ENCODE data around the gene KCNH4.
"Not testable (repeated sequence)": the region's sequence is repeated elsewhere in the genome, so short reads cannot be mapped to it uniquely, and the experiment has no call there.

KCNH4 gene

DNA sequence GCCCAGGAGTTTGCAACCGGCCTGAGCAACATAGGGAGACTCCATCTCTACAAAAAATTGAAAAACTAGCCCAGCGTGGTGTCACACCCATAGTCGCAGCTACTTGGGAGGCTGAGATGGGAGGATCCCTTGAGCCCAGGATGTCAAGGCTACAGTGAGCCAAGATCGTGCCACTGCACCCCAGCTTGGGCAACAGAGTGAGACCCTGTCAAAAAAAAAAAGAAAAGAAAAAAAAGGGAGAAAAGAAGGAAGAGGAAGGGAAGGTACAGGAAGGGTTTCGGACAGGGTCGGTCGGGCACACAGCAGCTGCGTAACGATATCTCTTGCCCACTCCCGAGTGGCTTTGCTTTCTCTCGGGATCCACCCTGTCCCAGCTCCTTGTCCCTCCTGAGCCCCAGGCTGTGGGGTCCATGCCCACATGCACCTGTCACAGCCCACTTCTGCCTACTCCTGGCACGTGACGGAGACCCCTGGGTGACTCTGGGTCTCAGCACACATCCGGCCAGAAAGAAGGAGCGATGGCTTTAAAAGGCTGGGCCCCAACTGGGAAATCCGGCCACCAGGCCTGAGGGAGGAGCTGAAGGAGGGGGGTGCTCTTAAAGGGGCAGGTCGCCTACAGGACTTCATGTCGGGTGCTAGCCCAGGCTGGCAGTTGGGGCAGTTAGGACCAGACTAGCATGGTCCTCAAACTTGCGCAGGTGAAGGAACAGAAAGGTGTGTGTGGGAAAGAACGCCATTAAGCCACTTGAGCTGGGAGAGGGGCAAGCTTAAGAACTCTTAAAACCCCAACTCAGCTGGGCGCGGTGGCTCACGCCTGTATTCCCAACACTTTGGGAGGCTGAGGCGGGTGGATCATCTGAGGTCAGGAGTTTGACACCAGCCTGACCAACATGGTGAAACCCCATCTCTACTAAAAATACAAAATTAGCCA lies 13.3 kb upstream of the KCNH4 start, which contains the start of gene GHDC:
Gene GHDC, minus strand, starts transcription at position 526 of the 931 bp plus-strand sequence. CDS start 913 bp downstream, outside the sequence.
- no peak for DNase-seq (ENCODE audit: low read depth)

DNA sequence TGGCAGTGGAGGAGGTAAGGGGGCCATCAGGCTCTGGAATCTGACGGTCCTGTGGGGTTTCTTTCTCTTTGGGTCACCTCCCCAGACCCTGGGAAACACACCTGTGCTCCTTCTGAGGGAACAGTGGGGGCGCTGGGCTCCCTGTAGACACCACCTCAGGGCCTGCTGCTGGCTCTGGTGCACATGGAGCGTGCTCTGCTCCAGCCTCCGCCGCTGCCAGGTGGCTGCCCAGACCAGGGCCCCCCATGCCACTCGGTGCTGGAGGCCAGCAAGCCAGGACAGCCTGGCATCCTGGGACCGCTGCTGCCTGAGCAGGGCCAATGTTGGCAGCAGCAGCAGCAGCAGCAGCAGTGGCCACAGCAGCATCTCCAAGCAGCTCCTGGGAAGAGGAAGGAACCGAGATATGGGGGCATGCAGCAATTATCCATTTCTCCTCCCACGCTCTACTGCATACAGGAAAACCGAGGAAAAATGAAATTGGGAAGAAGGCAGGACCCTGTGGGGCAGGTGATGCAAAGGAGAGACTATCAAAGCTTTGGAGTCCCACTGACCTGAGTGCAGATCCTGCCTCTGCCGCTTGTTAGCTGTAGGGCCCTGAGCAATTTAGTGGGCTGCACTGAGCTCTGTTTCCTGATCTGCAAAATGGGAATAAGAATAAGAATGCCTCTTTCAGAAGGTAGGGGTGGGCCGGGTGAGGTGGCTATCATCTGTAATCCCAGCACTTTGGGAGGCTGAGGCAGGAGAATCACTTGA lies 12.4 kb upstream of the KCNH4 start:
- no peak for DNase-seq (ENCODE audit: low read depth)

DNA sequence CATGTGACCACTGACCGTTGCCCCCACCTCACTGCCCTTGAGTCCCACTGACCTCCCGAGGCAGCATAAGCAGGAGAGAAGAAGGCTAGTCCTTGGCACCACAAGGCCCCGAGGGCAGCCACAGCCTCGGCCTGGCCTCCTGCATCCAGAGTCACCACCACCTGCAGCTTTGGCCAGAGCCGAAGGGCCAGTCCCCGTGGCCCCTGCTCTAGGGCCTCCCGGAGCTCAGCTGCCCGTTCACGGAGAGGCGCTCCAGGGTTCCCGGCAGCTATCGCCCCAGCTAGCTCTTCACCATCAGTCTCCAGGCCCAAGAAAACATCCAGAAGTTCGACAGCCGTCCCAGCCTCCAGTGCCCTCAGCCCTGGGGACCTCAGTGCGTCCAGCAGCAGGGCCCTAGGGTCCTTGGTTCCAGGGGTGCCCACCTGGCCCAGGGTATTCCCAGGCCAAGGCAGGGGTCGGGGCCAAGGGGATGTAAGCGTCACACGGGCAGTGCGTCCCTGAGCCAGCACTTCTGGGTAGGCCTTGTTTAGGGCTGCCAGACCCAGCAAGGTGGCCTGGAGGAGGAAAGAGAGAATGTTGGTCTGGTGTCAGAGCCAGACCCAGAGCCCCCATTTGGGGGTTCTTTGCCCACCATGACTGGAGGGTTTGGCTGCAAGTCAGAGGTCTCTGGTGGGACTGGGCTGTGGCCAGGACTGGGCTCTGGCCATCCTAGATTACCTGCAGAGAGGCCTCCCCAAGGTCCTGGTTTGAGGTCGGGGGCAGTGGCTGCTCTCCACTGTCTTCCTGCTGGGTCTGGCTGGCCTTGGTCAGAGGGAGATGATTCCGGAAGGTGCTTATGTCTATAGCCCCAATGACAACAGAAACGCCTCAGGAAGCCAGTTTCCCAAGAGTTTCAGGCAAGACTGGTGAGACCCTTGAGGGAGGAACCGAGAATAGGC lies 11.5 kb upstream of the KCNH4 start:
- DNase-seq (ENCODE audit: low read depth) = no peak

DNA sequence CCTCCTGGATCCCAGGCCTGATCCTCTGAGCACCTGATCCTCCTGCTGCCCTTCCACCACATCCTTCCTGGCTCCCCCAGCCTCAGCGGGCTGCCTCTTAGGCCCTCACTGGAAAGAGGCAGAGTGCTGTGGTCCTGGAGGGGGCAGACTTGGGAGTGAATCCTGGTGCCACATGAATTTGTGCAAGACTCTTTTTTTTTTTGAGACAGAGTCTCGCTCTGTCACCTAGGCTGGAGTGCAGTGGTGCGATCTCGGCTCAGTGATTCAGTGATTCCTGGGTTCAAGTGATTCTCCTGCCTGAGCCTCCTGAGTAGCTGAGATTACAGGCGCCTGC lies 10.3 kb upstream of the KCNH4 start:
- no peak for DNase-seq (ENCODE audit: low read depth)

DNA sequence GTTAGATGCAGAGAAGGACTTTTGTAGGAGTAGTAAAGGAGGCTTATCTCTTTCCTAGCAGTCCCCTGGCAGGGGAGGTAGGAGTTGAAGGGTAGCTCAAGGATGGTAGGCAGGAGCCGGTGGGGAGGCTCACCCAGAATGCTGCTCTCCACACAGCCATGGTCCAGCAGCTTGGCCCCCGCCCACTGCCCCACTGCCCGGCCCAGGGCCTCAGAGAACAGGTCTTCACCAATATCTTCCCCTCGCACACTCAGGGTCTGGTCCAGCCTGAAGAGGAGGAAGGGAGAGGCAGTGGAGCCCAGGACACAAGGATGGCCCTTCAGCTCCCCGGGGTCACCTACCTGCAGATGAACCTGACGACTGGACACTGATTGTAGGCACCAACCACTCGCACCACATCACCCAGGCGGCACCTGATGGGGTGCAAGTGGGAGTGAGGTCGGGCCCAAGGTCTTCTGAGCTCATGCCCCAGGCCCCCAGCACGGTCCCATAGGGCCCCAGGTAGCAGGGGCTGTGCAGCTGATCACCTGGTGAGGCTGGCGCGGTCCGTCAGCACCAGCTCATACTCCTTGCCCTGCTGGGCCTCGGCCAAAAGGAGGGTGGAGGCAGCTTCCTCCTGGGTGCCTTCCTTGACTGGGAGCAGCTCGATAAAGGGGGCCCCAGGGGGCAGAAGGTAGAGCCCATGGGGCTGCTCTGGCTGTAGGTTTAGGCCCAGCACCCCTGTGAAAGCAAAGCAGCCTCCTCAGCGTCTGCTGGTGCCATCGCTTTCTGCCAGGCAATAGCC lies 9.7 kb upstream of the KCNH4 start:
- no peak for DNase-seq (ENCODE audit: low read depth)

DNA sequence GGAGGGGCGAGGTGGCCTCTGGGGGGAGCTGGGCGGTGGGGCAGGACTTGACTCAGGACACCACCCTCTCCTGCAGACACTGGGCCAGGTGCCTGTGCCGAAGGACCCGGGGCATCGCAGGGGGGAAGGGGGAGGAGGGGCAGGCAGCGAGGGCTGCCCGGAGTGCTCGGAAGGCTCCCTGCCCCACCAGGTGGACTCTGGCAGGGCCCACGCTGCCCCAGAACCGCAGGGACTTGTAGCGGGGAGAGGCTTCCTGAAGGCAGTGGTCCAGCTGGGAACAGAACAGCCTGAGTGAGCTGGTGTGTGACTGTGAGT lies 8.7 kb upstream of the KCNH4 start:
- no peak for DNase-seq (ENCODE audit: low read depth)

DNA sequence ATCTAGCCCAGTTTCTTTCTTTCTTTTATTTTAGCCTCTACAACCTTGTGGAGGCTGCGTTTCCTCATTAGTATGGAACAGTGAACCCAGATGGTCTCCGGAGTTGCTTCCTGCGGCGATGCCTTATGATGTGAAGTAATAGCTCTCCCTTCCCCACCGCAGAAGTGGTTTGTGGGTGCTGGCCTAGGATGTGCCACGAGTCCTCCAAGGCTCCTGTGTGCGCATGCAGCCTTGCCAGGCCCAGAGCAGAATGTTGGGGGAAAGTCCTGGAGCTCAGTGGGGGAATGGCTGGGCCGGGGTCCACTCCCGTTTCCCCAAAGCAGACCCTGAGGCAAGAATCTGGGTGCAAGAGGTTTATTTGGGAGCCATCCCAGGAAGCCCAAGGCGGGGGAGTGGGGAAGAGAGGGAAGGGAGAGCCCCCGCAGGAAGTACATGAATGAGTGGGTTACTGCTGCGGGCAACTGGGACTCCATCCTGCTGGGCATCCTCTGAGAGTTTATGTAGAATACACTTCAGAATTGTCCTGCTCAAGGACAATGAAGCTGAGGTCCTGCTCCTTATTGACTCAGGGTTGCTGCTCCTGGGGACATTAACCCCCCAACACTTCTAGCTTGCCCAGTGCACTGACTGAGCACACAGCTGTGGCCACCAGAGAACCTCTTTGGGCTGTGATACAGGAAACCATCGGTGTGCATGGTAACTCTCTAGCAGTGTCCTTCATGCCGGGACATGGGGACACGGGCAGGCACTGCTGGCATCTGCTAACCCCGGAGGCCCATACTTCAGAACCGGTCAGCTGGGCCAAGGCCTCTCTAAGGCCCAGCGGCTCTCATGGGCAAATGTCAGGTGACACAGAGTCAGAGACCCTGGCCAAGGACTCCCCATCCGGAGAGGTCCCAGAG lies 8.1 kb upstream of the KCNH4 start:
- DNase-seq (ENCODE audit: low read depth) = no peak

DNA sequence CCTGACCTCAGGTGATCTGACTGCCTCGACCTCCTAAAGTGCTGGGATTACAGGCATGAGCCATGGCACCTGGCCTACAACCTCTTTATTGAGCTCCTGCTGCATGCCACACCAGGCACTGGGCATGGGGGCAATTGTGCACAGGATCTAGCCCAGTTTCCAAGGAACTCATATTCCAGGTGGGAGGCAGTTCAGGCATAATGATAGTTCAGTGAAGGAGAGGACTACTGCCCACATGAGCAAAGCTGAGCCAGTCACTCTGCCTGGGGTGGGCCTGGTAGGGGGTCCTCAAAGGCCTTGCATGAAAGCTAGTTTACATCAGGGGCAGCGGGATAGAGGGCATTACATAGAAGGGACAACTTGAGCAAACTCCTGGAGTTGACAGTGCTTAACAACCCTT lies 6.9 kb upstream of the KCNH4 start:
- no peak for DNase-seq (ENCODE audit: low read depth)

DNA sequence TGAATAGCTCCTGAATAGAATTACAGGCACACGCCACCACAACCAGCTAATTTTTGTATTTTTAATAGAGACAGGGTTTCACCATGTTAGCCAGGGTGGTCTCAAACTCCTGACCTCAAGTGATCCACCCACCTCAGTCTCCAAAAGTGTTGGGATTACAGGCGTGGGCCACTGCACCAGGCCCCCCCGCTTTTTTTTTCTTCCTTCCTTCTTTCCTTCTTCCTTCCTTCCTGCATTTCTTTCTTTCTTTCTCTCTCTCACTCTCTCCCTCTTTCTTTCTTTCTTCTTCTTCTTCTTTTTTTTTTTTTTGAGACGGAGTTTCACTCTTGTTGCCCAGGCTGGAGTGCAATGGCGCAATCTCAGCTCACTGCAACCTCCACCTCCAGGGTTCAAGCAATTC lies 5.2 kb upstream of the KCNH4 start:
- DNase-seq (ENCODE audit: low read depth) = not testable (repeated sequence)

DNA sequence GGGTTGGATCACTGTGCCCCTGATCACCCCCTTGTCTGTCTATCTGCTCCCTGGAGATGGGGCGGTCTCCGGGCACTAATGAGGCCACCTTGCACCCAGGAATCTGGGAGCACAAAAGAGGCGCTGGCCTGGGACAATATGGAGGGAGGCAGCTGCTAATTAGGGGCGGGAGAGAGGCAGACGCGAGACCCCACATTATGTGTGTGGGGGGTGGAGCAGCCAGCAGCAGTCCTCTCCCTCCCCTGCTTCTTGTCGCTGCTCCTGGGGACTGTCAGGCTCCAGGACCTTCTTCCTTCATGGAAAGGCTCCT lies 4.6 kb upstream of the KCNH4 start:
- DNase-seq (ENCODE audit: low read depth) = no peak

DNA sequence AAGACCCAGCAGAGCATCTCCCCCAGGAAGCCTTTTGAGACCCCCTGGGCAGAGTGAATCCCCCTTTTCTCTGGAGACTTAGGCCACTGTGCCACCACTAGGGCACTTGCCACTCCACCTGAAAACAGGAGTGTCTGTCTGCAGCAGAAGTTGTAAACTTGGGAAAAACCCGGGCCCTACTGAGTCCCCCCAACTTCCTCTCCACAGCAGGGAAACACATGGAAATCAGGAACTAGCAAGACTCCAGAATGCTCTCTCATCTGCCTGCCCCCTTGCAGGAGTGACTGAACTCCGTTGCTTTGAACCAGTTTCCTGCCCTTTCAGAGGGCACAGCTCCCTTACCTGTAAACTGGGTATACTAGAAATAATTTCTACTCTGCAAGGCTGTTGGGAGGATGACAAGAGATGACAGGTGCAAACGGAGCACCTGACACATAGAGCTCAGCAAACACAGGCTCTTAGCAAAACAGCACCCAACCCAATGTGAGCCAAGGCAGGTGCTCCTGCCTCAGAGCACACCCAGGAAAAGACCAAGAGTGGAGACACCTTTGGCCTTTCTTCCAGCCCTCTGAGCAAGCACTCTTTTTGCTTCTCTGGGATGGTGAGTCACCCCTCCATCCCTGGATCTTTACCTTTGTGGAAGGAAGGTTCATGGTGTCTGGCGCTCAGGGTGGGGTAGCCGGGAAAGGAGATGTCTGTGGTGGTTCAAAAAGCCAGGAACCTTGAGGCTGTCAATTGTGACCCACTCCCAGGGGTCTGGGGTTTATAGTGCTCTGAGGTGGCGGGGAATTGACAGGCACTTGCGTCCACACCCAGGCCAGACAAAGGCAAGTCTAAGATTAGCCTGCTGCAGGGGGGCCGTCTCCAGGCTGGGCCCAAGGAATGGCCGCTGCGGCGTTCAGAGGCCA lies 4.0 kb upstream of the KCNH4 start, which contains the start of gene HCRT:
Gene HCRT, minus strand, starts transcription at position 740 of the 908 bp plus-strand sequence. Its CDS starts 87 bp downstream, at position 653.
- no peak for DNase-seq (ENCODE audit: low read depth)

DNA sequence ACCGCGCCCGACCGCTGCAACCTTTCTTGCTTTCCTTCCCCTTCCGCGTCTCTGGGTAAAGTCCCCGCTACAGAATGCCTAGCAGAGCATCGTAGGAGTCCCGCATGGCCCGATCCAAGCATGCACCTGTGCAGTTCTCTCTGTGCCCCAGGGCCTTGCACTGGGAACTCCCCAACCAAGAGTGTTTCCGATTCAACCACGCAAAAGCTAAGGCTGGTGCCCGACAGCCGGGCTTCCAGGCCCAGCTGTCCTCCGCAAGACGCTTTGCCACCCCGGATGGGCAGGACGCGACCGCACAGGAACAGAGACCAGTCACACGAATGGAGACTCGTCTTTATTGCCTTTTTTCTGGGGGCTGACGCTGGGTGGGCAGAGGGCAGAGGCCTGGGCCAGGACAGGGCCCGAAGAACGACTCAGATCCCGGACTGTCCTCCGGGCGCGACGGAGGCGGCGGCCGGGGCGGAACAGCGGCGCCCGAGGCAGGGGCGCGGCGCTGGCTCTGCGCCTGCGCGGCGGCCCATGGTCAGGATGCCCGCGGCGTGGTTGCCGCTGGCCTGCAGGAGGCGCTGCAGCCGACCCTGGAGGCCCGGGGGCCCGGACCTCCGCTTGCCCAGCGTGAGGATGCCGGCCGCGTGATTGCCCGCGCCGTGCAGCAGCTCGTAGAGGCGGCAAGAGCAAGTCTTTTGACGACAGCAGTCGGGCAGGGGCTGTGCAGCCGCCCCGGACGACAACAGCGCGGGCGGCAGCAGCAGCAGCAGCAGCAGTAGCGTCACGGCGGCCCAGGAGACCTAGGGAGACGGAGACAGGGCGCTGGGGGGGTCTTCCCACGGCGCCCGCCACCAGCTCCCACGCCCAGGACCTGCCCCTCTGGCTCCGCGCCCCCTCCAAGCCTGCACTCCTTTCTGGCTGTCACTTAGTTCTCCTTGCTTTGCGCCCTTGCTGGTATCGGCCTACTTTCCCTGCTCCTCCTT lies 3.1 kb upstream of the KCNH4 start:
- DNase-seq (ENCODE audit: low read depth) = no peak

DNA sequence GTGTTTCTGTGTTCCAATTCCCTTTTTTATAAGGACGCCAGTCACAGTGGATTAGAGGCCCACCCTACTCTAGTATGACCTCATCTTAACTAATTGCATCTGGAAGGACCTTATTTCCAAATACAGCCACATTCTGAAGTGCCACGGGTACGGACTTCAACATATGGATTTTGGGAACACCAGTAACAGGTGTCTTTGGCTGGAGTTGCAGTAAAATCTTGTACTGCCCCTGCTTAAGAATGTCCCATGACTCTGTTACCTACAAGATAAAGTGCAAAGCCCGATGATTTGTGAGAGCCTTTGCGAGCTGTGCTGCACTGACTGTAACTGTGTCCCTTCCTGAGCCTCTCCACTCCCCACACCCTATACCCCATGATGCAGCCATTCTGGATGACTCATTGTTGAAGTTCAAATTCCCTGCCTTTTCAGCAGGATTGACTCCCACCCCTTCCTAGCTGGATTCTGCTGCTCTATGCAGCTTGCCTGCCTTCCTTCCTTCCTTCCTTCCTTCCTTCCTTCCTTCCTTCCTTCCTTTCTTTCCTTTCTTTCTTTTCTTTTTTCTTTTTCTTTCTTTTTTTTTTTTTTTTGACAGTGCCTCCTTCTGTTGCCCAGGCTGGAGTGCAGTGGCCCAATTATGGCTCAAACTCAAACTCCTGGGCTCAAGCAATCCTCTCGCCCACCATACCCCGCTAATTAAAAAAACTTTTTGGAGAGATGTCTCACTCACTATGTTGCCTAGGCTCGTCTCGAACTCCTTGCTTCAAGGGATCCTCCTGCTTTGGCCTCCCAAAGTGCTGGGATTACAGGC lies 2.2 kb upstream of the KCNH4 start:
- DNase-seq (ENCODE audit: low read depth) = no peak

DNA sequence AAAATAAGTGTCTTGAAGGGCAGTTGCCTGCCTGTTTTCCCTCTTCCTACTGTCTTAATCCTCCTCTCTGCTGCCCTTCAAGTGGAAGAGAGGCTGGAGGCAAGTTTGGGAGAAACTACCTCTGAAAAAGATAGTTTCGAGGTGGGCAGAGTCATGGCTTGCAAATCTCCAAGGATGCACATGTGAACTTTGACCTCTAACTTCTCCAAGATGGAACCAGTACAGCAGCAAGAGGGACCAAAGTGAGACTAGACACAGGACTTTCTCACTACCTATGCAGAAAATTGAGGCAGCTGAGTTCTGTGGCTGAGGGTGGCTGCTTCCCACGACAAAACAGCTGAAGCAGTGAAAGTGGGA lies 887 bp upstream of the KCNH4 start:
- DNase-seq (ENCODE audit: low read depth) = no peak

DNA sequence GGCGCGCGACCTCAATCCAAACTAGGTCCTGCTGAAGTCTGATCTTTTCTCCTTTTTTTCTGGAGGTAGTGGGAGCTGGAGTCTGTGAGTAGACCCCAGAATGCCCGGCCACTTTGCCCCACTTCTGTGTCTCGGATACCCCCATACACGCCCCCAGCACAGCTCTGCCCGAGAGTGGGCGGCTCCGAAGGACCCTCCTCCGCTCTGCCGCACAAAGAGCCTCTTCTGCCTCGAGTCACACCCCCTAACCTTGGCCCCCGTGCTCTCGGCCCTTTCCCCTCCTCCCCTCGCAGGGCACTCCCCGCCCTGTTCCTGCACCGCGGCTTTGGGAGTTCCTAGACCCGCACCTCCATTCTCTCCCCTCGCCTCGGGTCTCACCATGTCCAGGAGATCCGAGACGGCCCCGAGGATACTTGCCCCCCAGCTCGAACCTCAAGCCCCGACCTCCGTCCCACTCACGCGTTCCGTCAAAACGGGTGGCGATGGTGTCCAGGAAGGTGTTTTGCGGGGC lies 476 bp downstream of the KCNH4 start:
- DNase-seq (ENCODE audit: low read depth) = no peak

DNA sequence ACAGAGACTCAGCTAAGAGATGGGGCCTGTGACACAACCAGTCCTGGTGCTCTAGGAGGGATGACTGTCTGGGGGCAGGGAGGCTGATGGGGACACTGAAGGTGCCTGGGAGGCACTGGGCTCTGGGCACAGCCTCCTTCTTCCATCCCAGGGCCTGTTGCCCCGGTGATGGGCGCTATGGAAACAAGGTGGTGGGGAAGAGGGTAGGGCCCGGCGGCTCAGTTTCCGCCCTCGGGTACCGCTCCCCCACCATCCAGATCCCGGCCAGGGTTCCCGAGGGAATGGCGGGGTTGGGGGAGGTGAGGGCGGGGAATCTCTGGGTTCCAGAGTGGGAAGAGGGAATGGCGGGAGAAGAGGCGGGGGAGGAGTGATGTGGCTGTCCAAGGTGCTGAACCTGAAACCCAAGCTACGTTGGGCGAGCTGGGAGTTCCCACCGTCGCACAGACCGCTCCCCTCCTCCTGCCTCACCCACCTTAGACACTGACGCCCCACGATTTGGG lies 981 bp downstream of the KCNH4 start:
- DNase-seq (ENCODE audit: low read depth) = no peak

DNA sequence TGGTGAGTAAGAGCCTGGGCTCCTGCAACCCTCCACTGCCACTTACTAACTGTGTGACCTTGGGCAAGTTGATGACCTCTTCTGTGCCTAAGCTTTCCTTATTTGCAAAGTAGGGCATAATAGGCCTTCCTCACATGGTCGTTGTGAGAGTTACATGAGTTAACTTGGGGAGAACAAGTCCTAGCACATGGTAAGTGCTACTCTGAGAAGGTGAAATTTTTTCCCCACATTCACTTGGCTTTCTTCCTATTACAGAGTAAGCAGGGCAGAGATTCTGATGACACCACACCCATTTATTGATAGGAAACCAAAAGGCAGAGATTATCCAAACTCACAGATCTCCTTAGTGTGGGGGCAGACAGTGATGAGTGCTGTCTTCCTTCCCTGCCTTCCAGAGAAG lies 1.6 kb downstream of the KCNH4 start:
- no peak for DNase-seq (ENCODE audit: low read depth)

Data from HS-5 (cell line).